Measurements from ENCODE around the gene HTATSF1.

The HTATSF1 gene

GRCh38 chrX:136456133-136456532 is 41.3 kb upstream of the HTATSF1 start:
- no peak for DNase-seq (ENCODE audit: low read depth, low spot score)
- H3K9ac ChIP-seq (ENCODE audit: insufficient read length, low read depth), result no peak overlapping the region
- no peaks in the 10 kb centered on the region for H3K4me1 ChIP-seq (ENCODE audit: insufficient read depth, insufficient read length)
- no peaks in the 10 kb centered on the region for H3K36me3 ChIP-seq (ENCODE audit: insufficient read depth, insufficient read length, low read length)
- H3K4me3 ChIP-seq (ENCODE audit: insufficient read length, low read depth), result no peak overlapping the region
- H3K27me3 ChIP-seq (ENCODE audit: insufficient read depth, insufficient read length), result no peaks in the 10 kb centered on the region
- no peak for TF ChIP-seq YY1 (IDR thresholded peaks at IDR 0.05; ENCODE audit: insufficient read depth, insufficient read length)
- no peak for TF ChIP-seq ZNF274 (IDR thresholded peaks at IDR 0.05; ENCODE audit: low read depth, low read length)
- TF ChIP-seq SUZ12 (IDR thresholded peaks at IDR 0.05; ENCODE audit: extremely low read depth, insufficient read depth, insufficient read length), result no peak
- H3K9me3 ChIP-seq (ENCODE audit: insufficient read depth, low read length), result no peaks in the 10 kb centered on the region

- Histone ChIP-seq H3K4me1 (ENCODE audit: insufficient read depth, insufficient read length) (no peaks in the 10 kb centered on the region), H3K4me3 (ENCODE audit: insufficient read length, low read depth) (no peak overlapping the region)
- no peak for TF ChIP-seq ZNF274 (IDR thresholded peaks at IDR 0.05; ENCODE audit: low read depth, low read length)
- no peak for TF ChIP-seq YY1 (IDR thresholded peaks at IDR 0.05; ENCODE audit: insufficient read depth, insufficient read length)
Measured at GRCh38 chrX:136457303-136457917, 40.0 kb upstream of the HTATSF1 start.

GRCh38 chrX:136464589-136464988 is 32.8 kb upstream of the HTATSF1 start:
- Histone ChIP-seq H3K9me3 (ENCODE audit: insufficient read depth, low read length) (no peaks in the 10 kb centered on the region), H3K27me3 (ENCODE audit: insufficient read depth, insufficient read length) (no peaks in the 10 kb centered on the region), H3K4me3 (ENCODE audit: insufficient read length, low read depth) (no peak overlapping the region), H3K4me1 (ENCODE audit: insufficient read depth, insufficient read length) (no peaks in the 10 kb centered on the region), H3K9ac (ENCODE audit: insufficient read length, low read depth) (no peak overlapping the region), H3K36me3 (ENCODE audit: insufficient read depth, insufficient read length, low read length) (no peaks in the 10 kb centered on the region)
- DNase-seq (ENCODE audit: low read depth, low spot score), result no peak
- TF ChIP-seq SUZ12 (IDR thresholded peaks at IDR 0.05; ENCODE audit: extremely low read depth, insufficient read depth, insufficient read length) (no peak), ZNF274 (IDR thresholded peaks at IDR 0.05; ENCODE audit: low read depth, low read length) (no peak), YY1 (IDR thresholded peaks at IDR 0.05; ENCODE audit: insufficient read depth, insufficient read length) (no peak)

More at GRCh38 chrX:136457303-136457917, 40.0 kb upstream of the HTATSF1 start:
- DNase-seq (ENCODE audit: low read depth, low spot score), result no peak
- Histone ChIP-seq H3K27me3 (ENCODE audit: insufficient read depth, insufficient read length) (no peaks in the 10 kb centered on the region), H3K9ac (ENCODE audit: insufficient read length, low read depth) (no peak overlapping the region), H3K36me3 (ENCODE audit: insufficient read depth, insufficient read length, low read length) (no peaks in the 10 kb centered on the region), H3K9me3 (ENCODE audit: insufficient read depth, low read length) (no peaks in the 10 kb centered on the region)

- Histone ChIP-seq H3K9me3 (ENCODE audit: insufficient read depth, low read length) (no peaks in the 10 kb centered on the region), H3K9ac (ENCODE audit: insufficient read length, low read depth) (no peak overlapping the region), H3K36me3 (ENCODE audit: insufficient read depth, insufficient read length, low read length) (no peaks in the 10 kb centered on the region), H3K4me3 (ENCODE audit: insufficient read length, low read depth) (no peak overlapping the region), H3K27me3 (ENCODE audit: insufficient read depth, insufficient read length) (no peaks in the 10 kb centered on the region), H3K4me1 (ENCODE audit: insufficient read depth, insufficient read length) (no peaks in the 10 kb centered on the region)
- no peak for DNase-seq (ENCODE audit: low read depth, low spot score)
- TF ChIP-seq YY1 (IDR thresholded peaks at IDR 0.05; ENCODE audit: insufficient read depth, insufficient read length), result no peak
- TF ChIP-seq SUZ12 (IDR thresholded peaks at IDR 0.05; ENCODE audit: extremely low read depth, insufficient read depth, insufficient read length), result no peak
- TF ChIP-seq ZNF274 (IDR thresholded peaks at IDR 0.05; ENCODE audit: low read depth, low read length), result no peak
Measured at GRCh38 chrX:136467303-136467702, 30.1 kb upstream of the HTATSF1 start.

GRCh38 chrX:136468391-136469103 is 28.8 kb upstream of the HTATSF1 start:
- no peak overlapping the region for H3K9ac ChIP-seq (ENCODE audit: insufficient read length, low read depth)

GRCh38 chrX:136473663-136474062 is 23.7 kb upstream of the HTATSF1 start:
- Histone ChIP-seq H3K9ac (ENCODE audit: insufficient read length, low read depth) (no peak overlapping the region), H3K36me3 (ENCODE audit: insufficient read depth, insufficient read length, low read length) (no peaks in the 10 kb centered on the region), H3K27me3 (ENCODE audit: insufficient read depth, insufficient read length) (no peaks in the 10 kb centered on the region), H3K9me3 (ENCODE audit: insufficient read depth, low read length) (no peaks in the 10 kb centered on the region), H3K4me3 (ENCODE audit: insufficient read length, low read depth) (no peak overlapping the region), H3K4me1 (ENCODE audit: insufficient read depth, insufficient read length) (no peaks in the 10 kb centered on the region)
- DNase-seq (ENCODE audit: low read depth, low spot score), result no peak
- no peak for TF ChIP-seq ZNF274 (IDR thresholded peaks at IDR 0.05; ENCODE audit: low read depth, low read length)
- no peak for TF ChIP-seq YY1 (IDR thresholded peaks at IDR 0.05; ENCODE audit: insufficient read depth, insufficient read length)
- TF ChIP-seq SUZ12 (IDR thresholded peaks at IDR 0.05; ENCODE audit: extremely low read depth, insufficient read depth, insufficient read length), result no peak

More at GRCh38 chrX:136468391-136469103, 28.8 kb upstream of the HTATSF1 start:
- Histone ChIP-seq H3K27me3 (ENCODE audit: insufficient read depth, insufficient read length) (no peaks in the 10 kb centered on the region), H3K9me3 (ENCODE audit: insufficient read depth, low read length) (no peaks in the 10 kb centered on the region), H3K36me3 (ENCODE audit: insufficient read depth, insufficient read length, low read length) (no peaks in the 10 kb centered on the region), H3K4me3 (ENCODE audit: insufficient read length, low read depth) (no peak overlapping the region), H3K4me1 (ENCODE audit: insufficient read depth, insufficient read length) (no peaks in the 10 kb centered on the region)
- TF ChIP-seq YY1 (IDR thresholded peaks at IDR 0.05; ENCODE audit: insufficient read depth, insufficient read length), result no peak
- TF ChIP-seq ZNF274 (IDR thresholded peaks at IDR 0.05; ENCODE audit: low read depth, low read length), result no peak
- TF ChIP-seq SUZ12 (IDR thresholded peaks at IDR 0.05; ENCODE audit: extremely low read depth, insufficient read depth, insufficient read length), result no peak
- DNase-seq (ENCODE audit: low read depth, low spot score), result no peak

- H3K27me3 ChIP-seq (ENCODE audit: insufficient read depth, insufficient read length), result no peaks in the 10 kb centered on the region
- TF ChIP-seq ZNF274 (IDR thresholded peaks at IDR 0.05; ENCODE audit: low read depth, low read length) (no peak), YY1 (IDR thresholded peaks at IDR 0.05; ENCODE audit: insufficient read depth, insufficient read length) (no peak), SUZ12 (IDR thresholded peaks at IDR 0.05; ENCODE audit: extremely low read depth, insufficient read depth, insufficient read length) (no peak)
- H3K9ac ChIP-seq (ENCODE audit: insufficient read length, low read depth), result no peak overlapping the region
- no peaks in the 10 kb centered on the region for H3K36me3 ChIP-seq (ENCODE audit: insufficient read depth, insufficient read length, low read length)
- no peaks in the 10 kb centered on the region for H3K4me1 ChIP-seq (ENCODE audit: insufficient read depth, insufficient read length)
- H3K9me3 ChIP-seq (ENCODE audit: insufficient read depth, low read length), result no peaks in the 10 kb centered on the region
- no peak for DNase-seq (ENCODE audit: low read depth, low spot score)
- H3K4me3 ChIP-seq (ENCODE audit: insufficient read length, low read depth), result no peak overlapping the region
Measured at GRCh38 chrX:136475236-136475635, 22.2 kb upstream of the HTATSF1 start.
